M059J (cell line): ENCODE results near the gene FCN1. TPM values are rescaled to one million over a fixed set of nuclear protein-coding genes. Genes with fewer than 3 reads are reported as not detected.

Experiments
- DNase-seq: peaks from one replicate; pipeline ENCODE4 v3.0.0-alpha.2; 2012; ENCODE audit warnings: low read depth
- total RNA-seq: library from RNA; depleted of rRNA; stranded (reverse); fragments of >200 nt; shearing (Covaris generic); gene quantifications from 2 replicates; pipeline ENCODE4 v1.2.3, GENCODE V29; 2014

Gene FCN1
- total RNA-seq, 1 experiment from 2014 or later, result not detected

DNA sequence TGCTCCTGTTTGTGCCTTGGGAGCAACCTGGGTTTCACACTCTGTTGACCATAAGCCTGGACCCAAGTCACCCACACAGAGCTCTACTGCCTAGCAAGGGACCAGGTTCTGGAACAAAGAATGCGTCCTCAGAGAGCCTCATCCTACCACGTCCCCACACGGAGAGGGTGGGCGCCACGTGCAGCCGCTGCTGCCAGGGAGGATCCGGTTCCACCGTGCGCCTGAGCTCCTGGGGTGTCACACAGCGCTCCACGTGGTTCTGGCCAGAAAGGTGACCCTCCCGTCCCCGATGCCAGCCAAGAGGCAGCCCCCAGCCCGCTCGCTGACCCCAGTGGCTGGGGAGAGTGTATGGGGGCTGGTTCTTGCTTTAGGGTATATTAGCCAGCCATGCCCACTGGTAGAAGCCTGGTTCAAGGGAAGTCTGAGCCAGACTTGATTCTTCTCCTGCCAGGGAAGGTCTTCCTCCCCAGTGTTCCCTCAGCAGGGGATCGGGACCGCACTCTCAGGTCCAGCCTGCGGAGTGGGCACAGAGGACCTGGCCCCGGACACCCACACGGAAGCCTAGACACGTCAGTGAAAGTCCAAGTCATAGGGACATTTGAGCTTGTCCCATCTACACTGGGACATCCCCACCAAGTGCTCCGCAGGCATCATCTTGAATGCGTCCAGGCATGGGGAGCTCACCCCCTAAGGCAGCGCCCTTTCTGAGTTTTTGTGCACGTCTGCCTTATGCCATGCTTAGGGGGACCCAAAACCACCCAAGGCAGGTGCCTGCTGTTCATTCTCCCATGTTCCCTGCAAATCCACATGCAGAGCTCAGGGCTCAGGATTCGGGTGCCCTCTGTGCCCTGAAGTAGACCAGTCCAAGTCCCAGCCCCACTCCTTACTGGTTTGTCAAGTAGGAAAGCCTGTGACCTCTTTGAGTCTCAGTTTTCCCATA lies 2.4 kb downstream of the FCN1 start:
- DNase-seq, result no peak

- no peak for DNase-seq
These were observed 3.2 kb downstream of the FCN1 start for GRCh38 chr9:134914501-134914834.

GRCh38 chr9:134913713-134914500 lies 3.8 kb downstream of the FCN1 start:
- DNase-seq, result no peak

DNA sequence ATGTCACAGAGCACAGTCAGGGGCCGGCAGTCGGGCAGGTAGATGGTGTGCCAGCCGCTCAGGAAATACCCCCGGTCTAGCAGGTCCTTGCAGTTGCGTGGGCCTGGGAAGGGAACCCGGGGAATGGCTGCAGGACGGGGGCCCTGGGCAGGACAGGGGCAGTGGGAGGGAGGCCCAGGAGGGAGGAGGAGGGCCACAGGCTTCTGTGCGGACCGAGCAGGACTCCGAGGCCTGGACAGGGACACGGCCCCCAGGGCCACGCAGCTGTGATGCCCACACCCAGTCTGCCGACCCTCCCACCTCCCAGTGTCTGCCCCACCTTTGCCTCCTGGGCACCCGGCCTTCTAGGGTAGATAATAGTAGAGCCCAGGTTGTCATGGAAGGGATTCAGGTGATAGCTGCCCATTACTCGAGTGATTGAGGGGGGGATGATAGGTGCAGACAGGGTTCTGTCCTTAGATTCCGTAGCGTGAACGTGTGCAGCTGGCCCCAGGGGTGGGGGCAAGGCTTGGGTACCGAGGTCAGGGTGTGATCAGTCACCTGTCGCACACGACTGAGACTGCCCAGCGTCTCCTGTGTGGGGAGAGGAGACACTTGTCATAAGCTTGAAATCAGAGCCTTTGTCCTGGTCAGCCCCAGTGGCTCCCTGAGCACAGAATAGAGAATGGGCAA lies 4.5 kb downstream of the FCN1 start:
- DNase-seq, result no peak

DNA sequence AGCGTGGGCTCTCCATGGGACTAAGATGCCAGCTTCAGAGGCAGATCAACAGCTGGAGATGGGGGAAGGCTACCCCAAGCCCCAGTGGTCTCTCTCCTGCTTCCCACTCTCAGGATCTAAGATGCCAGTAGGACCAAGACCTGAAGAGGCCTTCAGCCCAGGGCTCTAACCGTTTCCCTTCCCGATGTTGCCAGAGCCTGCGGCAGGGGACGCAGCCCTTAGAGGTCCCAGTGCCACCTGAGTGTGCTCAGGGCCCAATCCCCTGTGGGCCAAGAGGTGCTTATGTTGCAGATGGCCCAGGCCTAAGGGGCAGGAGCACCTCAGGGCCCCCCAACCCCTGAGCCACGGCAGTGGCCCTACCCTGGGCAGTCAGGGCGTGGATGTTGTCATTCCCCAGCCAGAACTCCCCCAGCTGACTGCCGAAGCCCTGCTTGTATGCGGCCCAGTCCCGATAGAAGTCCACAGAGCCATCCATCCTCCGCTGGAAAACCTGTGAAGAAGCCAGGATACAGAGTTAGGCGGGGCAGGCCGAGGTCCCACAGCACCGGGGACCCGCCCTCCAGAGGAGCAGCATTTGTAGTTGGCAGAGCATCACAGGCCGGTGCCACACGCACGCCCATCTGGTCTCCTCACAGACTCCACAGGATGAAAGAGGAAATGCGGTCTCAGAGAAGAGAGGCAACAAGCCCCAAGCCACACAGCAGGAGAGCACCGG lies 5.4 kb downstream of the FCN1 start:
- no peak for DNase-seq

DNA sequence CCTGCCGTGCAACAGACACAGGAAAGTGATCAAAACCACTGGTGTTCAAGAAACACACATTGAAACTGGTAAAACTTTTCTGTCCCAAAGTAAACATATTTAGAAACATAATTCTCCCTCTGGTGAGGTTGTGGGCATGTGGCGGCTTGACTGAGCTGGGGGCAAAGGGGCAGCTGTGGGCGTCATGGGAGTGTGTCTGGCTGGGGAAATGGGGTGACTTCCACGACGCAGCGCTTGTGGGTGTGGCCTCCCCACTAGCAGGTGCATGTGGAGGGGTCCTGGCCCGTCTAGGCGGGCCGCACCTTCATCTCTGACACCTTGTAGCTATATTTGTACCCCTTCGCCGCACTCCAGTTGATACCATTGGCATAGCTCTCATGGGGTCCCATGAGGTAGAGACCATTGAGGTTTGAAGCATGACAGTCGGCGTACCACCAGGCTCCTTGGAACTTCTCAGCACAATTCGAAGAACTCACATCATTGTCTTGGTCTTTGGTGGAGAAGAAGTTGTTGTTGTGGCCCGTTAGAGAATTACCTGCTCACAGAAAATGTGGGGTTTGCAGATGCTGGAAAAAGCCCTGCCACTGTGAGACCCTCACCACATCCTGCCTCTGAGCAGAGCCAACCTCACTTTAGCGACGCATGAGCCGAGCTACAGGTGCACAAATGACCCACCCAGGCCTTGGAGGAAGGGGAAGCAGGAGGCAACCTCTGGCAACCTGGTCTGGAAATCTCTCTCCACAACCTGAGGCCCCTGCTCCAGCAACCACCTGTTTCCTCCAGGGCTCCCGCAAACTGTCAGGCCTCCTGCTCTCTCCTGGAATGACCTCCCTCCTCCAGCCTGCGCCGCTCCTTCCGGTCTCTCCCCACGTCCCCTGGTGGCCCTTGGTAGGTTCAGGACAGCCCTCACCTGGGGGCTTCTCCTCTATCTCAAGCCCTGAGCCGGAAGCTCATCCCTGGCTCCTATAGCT lies 7.9 kb downstream of the FCN1 start:
- DNase-seq, result no peak

DNA sequence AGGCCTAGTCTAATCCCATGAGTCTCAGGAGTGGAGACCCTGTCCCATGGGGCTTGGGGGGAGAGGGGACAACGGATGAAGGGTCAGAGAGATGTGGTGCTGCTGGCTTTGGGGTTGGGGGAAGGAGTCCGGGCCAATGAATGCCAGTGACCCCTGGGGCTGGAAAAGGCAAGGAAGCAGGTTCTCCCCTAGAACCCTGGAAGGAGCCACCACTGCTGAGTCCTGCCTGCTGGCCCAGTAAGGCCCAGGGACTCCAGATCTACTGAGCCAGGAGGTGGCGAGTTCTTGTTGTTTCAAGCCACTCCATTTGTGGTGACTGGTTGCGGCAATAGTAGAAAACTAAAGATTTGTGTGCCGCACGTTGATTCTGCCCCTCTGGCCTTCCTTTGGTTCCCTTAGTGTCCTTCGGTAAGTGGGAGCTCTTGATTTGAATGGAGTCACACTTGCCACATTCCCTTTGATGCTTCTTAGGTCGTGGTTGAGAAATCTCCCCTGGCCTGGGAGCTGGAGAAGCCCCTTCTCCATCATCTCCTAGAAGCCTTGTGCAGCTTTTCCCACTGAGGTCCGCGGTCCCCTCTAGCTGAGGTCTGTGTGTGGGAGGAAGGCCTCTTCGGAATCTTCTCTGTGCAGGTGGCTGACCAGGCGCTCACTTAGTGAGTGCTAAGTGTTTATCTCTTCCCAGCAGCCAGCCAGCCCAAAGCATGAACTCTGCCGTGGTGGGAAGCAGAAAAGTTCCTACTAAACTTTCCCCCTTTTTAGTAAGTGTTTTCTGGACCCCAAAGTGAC lies 9.0 kb downstream of the FCN1 start:
- no peak for DNase-seq

DNA sequence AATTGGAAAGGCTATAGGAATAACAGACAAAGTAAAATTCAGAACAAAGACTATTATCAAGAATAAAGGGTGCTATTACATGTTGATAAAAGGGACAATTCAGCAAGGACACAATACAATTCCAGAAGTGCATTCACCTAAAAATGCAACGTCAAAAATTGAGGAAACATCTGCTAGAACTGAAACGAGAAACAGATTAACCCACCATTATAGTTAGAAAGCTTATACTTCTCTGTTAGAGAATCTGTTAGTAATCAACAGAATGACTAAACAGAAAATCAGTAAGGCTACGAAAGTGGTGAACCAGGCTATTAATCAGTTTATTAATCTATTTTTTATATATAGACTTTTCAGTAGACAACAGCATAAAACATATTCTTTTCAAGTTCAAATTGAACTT lies 14.8 kb downstream of the FCN1 start:
- DNase-seq, result no peak

DNA sequence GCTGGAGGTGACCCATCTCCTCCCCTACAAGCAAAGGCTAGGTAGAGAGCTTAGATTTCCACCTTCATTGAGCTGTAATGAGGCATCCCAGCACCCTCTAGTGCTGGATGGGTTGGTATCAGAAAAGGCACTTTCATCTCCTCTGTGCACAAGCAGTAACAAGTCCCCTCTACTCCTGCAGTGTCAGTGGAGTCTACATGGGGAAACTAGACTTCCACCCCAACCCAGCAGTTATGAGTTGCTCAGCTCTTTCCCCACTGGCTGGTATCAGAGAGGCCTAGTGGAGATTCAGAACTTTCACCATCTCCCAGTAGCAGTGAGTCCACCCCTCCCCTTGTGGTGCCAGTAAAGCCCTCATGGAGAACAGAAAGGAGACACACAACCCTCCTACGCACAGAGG lies 17.9 kb downstream of the FCN1 start:
- DNase-seq, result peak; percentile 14

DNA sequence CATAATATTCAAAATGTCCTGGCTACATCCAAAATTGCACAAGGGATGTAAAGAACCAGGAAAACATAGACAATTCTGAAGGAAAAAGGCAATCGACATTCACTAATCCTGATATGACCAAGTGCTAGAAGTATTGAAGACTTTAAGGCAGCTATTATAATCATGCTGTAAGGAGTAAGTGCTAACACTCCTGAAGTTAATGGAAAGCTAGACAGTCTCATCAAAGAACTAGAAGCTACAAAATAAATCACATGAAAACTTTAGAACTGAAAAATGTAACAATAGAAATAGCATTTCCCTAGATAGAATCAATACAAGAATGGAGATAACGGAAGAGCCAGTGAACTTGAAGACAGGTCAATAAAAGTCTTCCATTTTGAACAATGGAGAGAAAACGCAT lies 18.5 kb downstream of the FCN1 start:
- no peak for DNase-seq

DNA sequence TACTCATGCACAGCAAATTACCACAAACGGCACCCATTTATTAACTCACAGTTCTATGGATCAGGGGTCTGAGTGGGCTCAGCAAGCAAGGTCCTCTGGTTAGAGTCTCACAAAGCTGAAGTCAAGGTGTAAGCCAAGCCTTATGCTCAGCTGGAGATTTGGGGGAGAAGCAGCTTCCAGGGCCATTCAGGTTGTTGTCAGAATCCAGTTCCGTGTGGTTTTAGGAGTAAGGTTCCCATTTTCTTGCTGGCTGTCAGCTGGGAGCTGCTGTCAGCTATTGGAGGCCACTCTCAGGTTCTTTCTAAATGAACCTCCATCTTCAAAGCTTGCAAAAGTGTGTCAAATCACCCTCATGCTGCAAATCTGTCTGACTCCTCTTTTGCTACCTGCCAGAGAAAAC lies 19.4 kb downstream of the FCN1 start:
- DNase-seq, result no peak

DNA sequence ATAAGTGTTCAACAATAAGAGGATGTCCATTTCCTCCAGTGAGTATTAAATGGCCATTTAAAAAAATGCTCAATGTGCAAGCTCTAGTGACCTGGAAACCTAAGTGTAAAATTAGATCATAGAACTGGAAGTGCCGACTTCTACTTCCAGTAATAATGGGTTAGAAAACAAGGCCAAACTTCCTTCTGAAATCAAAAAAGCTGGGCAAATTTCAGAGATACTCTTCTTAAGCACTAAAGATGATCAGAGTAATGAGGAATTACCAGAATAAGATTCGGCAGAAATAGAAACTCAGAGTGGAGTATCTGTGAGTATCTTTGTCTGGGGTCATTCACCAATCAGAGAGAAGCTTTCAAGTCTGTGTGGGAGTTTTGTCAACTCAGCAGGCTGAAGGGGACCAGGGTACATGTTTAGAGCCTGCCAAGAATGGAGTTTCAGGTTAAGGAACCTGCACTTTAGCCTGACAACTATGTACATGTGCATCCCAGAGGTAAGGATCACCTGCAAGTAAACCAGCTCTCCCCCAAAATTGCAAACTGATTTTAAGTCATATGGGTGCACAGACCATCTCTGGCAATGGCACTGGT lies 20.0 kb downstream of the FCN1 start:
- DNase-seq, result no peak

GRCh38 chr9:134896834-134897583 lies 20.7 kb downstream of the FCN1 start:
- no peak for DNase-seq

DNA sequence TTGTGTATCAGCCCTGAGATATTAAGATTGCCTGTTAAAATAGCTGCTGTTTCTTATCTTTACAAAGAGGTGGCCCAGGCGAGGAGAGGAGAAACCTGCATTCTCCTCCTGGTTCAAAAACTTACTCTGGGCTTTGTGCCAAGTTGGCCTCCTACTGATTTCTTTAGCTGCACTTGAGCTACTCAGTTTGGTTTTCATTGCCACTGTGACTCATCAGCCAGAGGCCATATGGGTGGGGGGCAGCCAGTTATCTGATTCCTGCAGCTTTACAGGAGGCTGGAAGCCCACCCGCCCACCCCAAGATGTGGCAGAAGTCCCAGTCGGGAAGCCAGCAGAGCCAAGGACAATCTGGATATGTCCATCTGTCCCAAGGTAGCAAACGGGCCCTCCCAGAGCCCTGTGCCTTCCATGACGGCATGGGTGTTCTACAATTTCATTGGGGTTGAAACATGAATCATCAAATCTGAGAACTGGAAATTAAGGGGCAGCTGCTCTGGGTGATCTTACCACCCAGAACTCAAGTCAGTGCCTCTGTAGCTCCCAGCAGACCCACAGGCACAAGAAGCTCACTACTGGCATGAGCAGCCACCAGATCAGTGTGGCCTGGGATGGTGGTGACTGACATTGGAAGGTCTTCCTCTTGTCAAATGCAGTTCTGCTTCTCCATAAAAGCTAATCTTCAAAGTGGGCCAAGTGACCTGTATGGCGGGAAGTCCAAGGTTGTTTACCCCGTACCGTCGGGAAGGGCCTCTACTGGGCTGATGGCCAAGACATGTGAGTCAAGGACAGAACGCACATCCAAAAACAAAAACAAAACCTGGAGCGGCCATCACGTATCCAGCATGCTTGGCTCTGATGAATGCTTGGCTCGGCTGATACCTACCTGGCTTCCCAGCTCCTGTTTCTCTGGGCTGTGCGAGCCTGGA lies 21.5 kb downstream of the FCN1 start:
- peak; percentile 95 for DNase-seq

DNA sequence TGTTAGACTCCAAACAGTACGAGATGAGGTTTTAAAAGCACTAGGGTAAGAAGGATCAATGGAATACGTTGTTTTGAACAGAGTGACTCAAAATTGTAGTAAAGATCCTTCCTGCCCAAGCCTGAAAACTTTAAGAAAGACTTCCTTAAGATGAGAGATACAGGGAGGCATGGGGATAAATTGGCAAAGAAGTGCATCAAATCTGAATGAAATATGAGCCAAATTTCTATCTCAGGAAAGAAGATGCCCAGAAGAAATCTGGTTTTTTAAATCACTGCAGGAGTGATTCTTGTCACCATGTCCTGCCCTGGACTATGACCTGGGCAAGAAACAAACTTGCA lies 22.2 kb downstream of the FCN1 start:
- no peak for DNase-seq

GRCh38 chr9:134895097-134895496 lies 22.6 kb downstream of the FCN1 start:
- peak; percentile 42 for DNase-seq

DNA sequence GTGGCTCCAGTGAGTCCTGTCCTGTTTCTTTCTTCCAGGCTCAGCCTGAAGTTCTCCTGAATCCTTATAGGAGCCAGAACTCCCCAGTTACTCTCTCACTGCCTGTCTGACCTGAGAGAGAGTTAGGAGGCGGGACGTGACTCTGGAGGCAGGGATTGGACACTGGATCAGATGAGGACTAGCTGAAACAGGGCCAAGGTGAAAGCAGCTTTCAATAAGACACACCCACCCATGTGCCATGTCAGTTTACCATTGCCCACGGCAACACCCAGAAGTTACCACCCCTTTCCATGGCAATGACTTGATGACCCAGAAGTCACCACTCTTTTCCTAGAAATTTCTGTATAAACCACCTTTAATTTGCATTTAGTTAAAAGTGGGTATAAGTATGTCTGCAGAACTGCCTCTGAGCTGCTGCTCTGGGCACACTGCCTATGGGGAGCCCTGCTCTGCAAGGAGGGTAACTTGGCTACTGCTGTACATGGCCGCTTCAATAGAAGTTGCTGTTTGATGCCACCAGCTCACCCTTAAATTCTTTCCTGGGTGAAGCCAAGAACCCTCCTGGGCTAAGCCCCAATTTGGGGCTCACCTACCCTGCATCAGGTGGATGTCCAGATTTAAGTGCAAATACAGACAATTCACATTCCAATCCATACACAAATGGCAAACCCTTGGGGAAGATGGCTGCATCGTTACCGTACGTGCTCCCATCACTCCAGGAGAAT lies 23.4 kb downstream of the FCN1 start:
- no peak for DNase-seq
